NCI-H2227 (cell line): Measurements from ENCODE around the gene RIPOR3.
A peak's percentile ranks its signal among the peaks of the same experiment; 100 is the strongest.
"Not testable (repeated sequence)": the region's sequence is repeated elsewhere in the genome, so short reads cannot be mapped to it uniquely, and the experiment has no call there.

Source experiments
- DNase-seq: peaks from one replicate; lab custom pipeline; 2025; ENCODE audit not compliant: unreplicated experiment; lab: John Stamatoyannopoulos, UW

The RIPOR3 gene

GRCh38 chr20:50635014-50635557 is 56.3 kb downstream of the RIPOR3 start:
- DNase-seq: no peak

GRCh38 chr20:50634191-50634590 is 57.2 kb downstream of the RIPOR3 start:
- DNase-seq: no peak

- DNase-seq: no peak
Measured at GRCh38 chr20:50633361-50633760, 58.0 kb downstream of the RIPOR3 start.

GRCh38 chr20:50632701-50633100 is 58.6 kb downstream of the RIPOR3 start:
- DNase-seq: no peak

- DNase-seq: no peak
Measured at GRCh38 chr20:50632236-50632635, 59.1 kb downstream of the RIPOR3 start.

GRCh38 chr20:50630578-50631263 is 60.6 kb downstream of the RIPOR3 start:
- DNase-seq: no peak

GRCh38 chr20:50629670-50630045 is 61.7 kb downstream of the RIPOR3 start:
- DNase-seq: no peak

GRCh38 chr20:50628853-50629669 is 62.3 kb downstream of the RIPOR3 start:
- DNase-seq: no peak

- DNase-seq: peak; percentile 35
Measured at GRCh38 chr20:50628332-50628731, 63.0 kb downstream of the RIPOR3 start.

GRCh38 chr20:50627747-50628146 is 63.6 kb downstream of the RIPOR3 start:
- no peak for DNase-seq

GRCh38 chr20:50625986-50626677 is 65.2 kb downstream of the RIPOR3 start:
- no peak for DNase-seq

GRCh38 chr20:50624351-50625016 is 66.9 kb downstream of the RIPOR3 start:
- no peak for DNase-seq

- no peak for DNase-seq
Measured at GRCh38 chr20:50621068-50621665, 70.2 kb downstream of the RIPOR3 start.

GRCh38 chr20:50620459-50620858 is 70.9 kb downstream of the RIPOR3 start:
- DNase-seq: not testable (repeated sequence)

GRCh38 chr20:50618537-50618936 is 72.8 kb downstream of the RIPOR3 start:
- no peak for DNase-seq

GRCh38 chr20:50617022-50617421 is 74.3 kb downstream of the RIPOR3 start:
- DNase-seq: no peak

- DNase-seq: no peak
Measured at GRCh38 chr20:50615407-50615806, 75.9 kb downstream of the RIPOR3 start.

- DNase-seq: no peak
Measured at GRCh38 chr20:50613438-50614169, 77.7 kb downstream of the RIPOR3 start.

GRCh38 chr20:50611128-50611810 is 80.1 kb downstream of the RIPOR3 start:
- DNase-seq: no peak
